Ishikawa (cell line): Measurements from ENCODE around the gene HK1.

Source experiments
- CEBPB ChIP-seq: IDR thresholded peaks from 2 replicates; pipeline ENCODE4 v1.6.1; 2012
- CREB1 ChIP-seq: IDR thresholded peaks from 2 replicates; pipeline ENCODE4 v1.6.1; 2012; ENCODE audit warnings: low read depth
- EGR1 ChIP-seq: IDR thresholded peaks from 2 replicates; pipeline ENCODE4 v1.6.1; 2012
- EP300 ChIP-seq: IDR thresholded peaks from 2 replicates; pipeline ENCODE4 v1.6.1; 2012; ENCODE audit warnings: borderline replicate concordance
- FOXM1 ChIP-seq: IDR thresholded peaks from 2 replicates; pipeline ENCODE4 v1.6.1; 2012; ENCODE audit warnings: low read depth, borderline replicate concordance
- NFIC ChIP-seq: IDR thresholded peaks from 2 replicates; pipeline ENCODE4 v1.6.1; 2012
- RAD21 ChIP-seq: IDR thresholded peaks from 2 replicates; pipeline ENCODE4 v1.6.1; 2012; ENCODE audit warnings: low read depth
- REST ChIP-seq: IDR thresholded peaks from 2 replicates; pipeline ENCODE4 v1.6.1; 2012; ENCODE audit warnings: low read depth, mild to moderate bottlenecking
- TAF1 ChIP-seq: IDR thresholded peaks from 2 replicates; pipeline ENCODE4 v1.6.1; 2012; ENCODE audit warnings: low read depth, mild to moderate bottlenecking
- TCF12 ChIP-seq: IDR thresholded peaks from 2 replicates; pipeline ENCODE4 v1.6.1; 2012; ENCODE audit warnings: low read depth
- TEAD4 ChIP-seq: IDR thresholded peaks from 2 replicates; pipeline ENCODE4 v1.6.1; 2012
- YY1 ChIP-seq: IDR thresholded peaks from 2 replicates; pipeline ENCODE4 v1.6.1; 2012; ENCODE audit warnings: low read depth
- ZBTB7A ChIP-seq: IDR thresholded peaks from 2 replicates; pipeline ENCODE4 v1.6.1; 2012; ENCODE audit warnings: low read depth
- TF ChIP-seq, protein P1 (sequence below): IDR thresholded peaks from 2 replicates; pipeline ENCODE4 v1.6.1; 2012
- TF ChIP-seq, protein P2 (sequence below): IDR thresholded peaks from 2 replicates; pipeline ENCODE4 v1.6.1; 2012

The HK1 gene

DNA sequence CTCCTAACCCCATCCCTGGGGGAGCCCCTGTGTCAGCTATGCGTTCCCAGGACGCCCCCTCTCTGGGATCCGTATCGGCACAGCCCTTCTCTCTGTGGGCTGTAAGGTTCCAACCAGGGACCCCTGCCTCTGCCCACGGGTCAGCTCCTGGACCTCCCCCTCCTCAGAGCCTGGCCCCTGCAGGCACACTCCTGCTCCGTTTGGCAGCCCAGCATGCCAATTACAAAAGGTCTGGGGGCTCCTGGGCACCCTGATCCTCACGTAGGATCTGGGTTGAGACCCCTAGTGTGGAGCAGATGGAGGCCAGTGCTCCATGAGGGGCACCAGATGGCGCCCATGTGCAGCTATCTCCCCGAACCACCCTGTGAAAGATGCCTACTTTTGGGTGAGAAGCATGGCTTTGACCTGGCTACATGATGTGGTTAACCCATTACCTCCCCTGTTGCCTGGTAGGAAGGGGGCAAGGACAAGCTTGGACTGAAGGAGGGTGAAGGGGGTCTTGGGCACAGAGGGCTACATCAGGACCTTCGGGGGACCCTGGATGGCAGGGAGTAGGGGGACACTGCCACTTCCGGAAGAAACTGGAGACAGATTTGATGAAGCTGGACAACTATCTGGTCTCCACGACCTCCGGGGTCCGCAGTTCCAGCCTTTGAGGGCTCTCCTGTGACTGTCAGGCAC, 129.5 kb downstream of the HK1 start:
- TF ChIP-seq, protein P1, sequence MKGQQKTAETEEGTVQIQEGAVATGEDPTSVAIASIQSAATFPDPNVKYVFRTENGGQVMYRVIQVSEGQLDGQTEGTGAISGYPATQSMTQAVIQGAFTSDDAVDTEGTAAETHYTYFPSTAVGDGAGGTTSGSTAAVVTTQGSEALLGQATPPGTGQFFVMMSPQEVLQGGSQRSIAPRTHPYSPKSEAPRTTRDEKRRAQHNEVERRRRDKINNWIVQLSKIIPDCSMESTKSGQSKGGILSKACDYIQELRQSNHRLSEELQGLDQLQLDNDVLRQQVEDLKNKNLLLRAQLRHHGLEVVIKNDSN: no peak
- peak; percentile 40; the same call in 1 of the 2 replicates for TF ChIP-seq RAD21
- TF ChIP-seq, protein P2, sequence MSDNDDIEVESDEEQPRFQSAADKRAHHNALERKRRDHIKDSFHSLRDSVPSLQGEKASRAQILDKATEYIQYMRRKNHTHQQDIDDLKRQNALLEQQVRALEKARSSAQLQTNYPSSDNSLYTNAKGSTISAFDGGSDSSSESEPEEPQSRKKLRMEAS: no peak

DNA sequence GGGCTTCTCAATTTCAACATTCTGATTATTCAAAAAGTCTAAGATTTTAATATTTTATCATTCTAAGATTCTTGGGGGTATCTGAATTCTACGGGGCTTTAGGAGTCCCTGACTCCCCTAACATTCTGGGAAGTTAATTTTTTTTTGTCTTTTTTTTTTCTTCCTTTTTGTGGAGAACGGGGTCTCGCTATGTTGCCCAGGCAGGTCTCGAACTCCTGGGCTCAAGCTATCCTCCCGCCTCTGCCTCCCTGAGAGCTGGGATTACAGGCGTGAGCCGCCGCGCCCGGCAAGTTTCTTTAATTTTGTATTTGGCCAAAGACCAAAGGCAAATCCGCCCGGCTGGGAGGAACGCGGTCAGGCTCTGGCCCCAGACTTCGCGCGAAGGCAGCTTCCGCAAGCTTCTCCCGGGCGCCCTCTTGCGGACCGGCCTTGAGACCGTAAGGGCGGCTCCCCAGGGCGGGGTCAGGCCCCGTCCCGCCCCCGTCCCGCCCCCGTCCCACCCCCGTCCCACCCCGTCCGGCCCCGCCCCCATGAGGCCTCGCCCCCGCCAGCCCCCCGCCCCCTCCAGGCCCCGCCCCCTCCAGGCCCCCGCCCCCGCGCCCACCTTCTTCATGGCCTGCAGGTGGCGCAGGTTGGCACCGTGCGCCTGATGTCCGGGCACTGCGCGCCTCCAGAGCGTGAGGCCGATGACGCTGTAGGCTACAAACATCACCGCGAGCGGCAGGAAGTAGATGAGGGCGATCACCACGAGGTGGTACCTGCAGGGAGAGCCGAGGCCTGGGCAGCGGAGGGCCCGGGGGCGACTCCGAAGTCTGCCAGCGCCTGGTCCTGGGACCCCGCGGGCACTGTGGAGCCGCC, 130.3 kb downstream of the HK1 start:
- TF ChIP-seq NFIC (peak; percentile 53), EGR1 (peak; percentile 52), TCF12 (0 out of 2 replicates have a peak, but pooled peaks have one; percentile 4), CEBPB (no peak), CREB1 (peak; percentile 55; the same call in 1 of the 2 replicates), RAD21 (peak; percentile 41), REST (no peak)
- TF ChIP-seq, protein P2: peak; percentile 98

GRCh38 chr10:69409176-69409495, 130.8 kb downstream of the HK1 start:
- TF ChIP-seq NFIC (no peak), EP300 (no peak), TCF12 (no peak), ZBTB7A (no peak), CREB1 (no peak), EGR1 (no peak), TEAD4 (no peak), TAF1 (no peak), CEBPB (no peak), REST (no peak), YY1 (no peak), FOXM1 (no peak), RAD21 (no peak)
- TF ChIP-seq, protein P2: no peak
- TF ChIP-seq, protein P1: no peak

- no peak for TF ChIP-seq CEBPB
- TF ChIP-seq, protein P1: no peak
- no peak for TF ChIP-seq ZBTB7A
- TF ChIP-seq CREB1: no peak
- TF ChIP-seq FOXM1: no peak
- no peak for TF ChIP-seq TCF12
- no peak for TF ChIP-seq REST
- TF ChIP-seq, protein P2: no peak
- TF ChIP-seq NFIC: no peak
- TF ChIP-seq TAF1: no peak
- TF ChIP-seq RAD21: no peak
- TF ChIP-seq TEAD4: no peak
- TF ChIP-seq EP300: no peak
- no peak for TF ChIP-seq EGR1
- no peak for TF ChIP-seq YY1
These were observed 131.7 kb downstream of the HK1 start for GRCh38 chr10:69409968-69410367.
